HG02759 (cell line): Measurements from ENCODE around the gene THSD4.

ENCODE experiments used
- ATAC-seq: cut with Tn5 transposase; IDR thresholded peaks from one replicate; pipeline ENCODE4 v1.9.1; 2021; ENCODE audit warnings: mild to moderate bottlenecking, moderate library complexity; ENCODE audit not compliant: unreplicated experiment

The THSD4 gene

GRCh38 chr15:71598741-71599140 lies 483.5 kb downstream of the THSD4 start:
- ATAC-seq = no peak

- ATAC-seq = no peak
Measured at GRCh38 chr15:71599418-71600151, 484.3 kb downstream of the THSD4 start.

- ATAC-seq = no peak
Measured at GRCh38 chr15:71600237-71600636, 485.0 kb downstream of the THSD4 start.

GRCh38 chr15:71601038-71601834 lies 486.0 kb downstream of the THSD4 start:
- ATAC-seq = no peak

GRCh38 chr15:71603379-71603778 lies 488.1 kb downstream of the THSD4 start:
- ATAC-seq = no peak

- no peak for ATAC-seq
Measured at GRCh38 chr15:71607383-71607782, 492.1 kb downstream of the THSD4 start.

- no peak for ATAC-seq
Measured at GRCh38 chr15:71610728-71611552, 495.7 kb downstream of the THSD4 start.

- no peak for ATAC-seq
Measured at GRCh38 chr15:71611553-71612396, 496.5 kb downstream of the THSD4 start.

GRCh38 chr15:71612397-71612722 lies 497.1 kb downstream of the THSD4 start:
- ATAC-seq = no peak

- ATAC-seq = no peak
Measured at GRCh38 chr15:71612869-71613268, 497.6 kb downstream of the THSD4 start.

GRCh38 chr15:71623111-71623510 lies 507.8 kb downstream of the THSD4 start:
- ATAC-seq = no peak

GRCh38 chr15:71626596-71627088 lies 511.4 kb downstream of the THSD4 start:
- no peak for ATAC-seq

GRCh38 chr15:71627188-71627587 lies 511.9 kb downstream of the THSD4 start:
- no peak for ATAC-seq

GRCh38 chr15:71627604-71628003 lies 512.3 kb downstream of the THSD4 start:
- no peak for ATAC-seq

GRCh38 chr15:71628988-71629770 lies 513.9 kb downstream of the THSD4 start:
- ATAC-seq = no peak

- ATAC-seq = no peak
Measured at GRCh38 chr15:71629781-71630474, 514.7 kb downstream of the THSD4 start.

- no peak for ATAC-seq
Measured at GRCh38 chr15:71630475-71630809, 515.2 kb downstream of the THSD4 start.

GRCh38 chr15:71632576-71633195 lies 517.4 kb downstream of the THSD4 start:
- ATAC-seq = no peak
